WTC11 (cell line): ENCODE results near the gene SARDH. TPM values are rescaled to one million over a fixed set of nuclear protein-coding genes. Genes with fewer than 3 reads are reported as not detected.

ENCODE experiments used
- ATAC-seq: fragments of 200-7000 bp; cut with Tn5 transposase; 2 replicates; pipeline ENCODE4 v1.10.0; 2021; ENCODE audit warnings: mild to moderate bottlenecking, moderate library complexity
- CTCF ChIA-PET: fragments of 300-600 bp; sonication (Branson Sonifier 250); formaldehyde crosslinking; loops from one replicate; lab custom pipeline; 2021; ENCODE audit warnings: antibody characterized with exemption; lab: Charles Lee
- POLR2A ChIA-PET: fragments of 350-600 bp; sonication (Branson Sonifier 250); formaldehyde crosslinking; loops from one replicate; lab custom pipeline; 2021; ENCODE audit warnings: antibody characterized with exemption; lab: Charles Lee
- DNase-seq: peaks from one replicate; pipeline ENCODE4 v3.0.0; 2021; ENCODE audit warnings: low spot score
- H3K27ac Mint-ChIP-seq: 2 replicates; pipeline ENCODE4 v1.8.0; 2021; ENCODE audit warnings: mixed read lengths
- H3K27me3 Mint-ChIP-seq: 2 replicates; pipeline ENCODE4 v1.8.0; 2021; ENCODE audit warnings: low read depth, mild to moderate bottlenecking, moderate library complexity, mixed read lengths
- H3K36me3 Mint-ChIP-seq: 2 replicates; pipeline ENCODE4 v1.8.0; 2021; ENCODE audit warnings: mixed read lengths
- H3K4me1 Mint-ChIP-seq: 2 replicates; pipeline ENCODE4 v1.8.0; 2022; ENCODE audit warnings: mixed read lengths
- H3K4me3 Mint-ChIP-seq: 2 replicates; pipeline ENCODE4 v1.8.0; 2021; ENCODE audit warnings: mild to moderate bottlenecking, moderate library complexity, mixed read lengths
- H3K9me3 Mint-ChIP-seq: 2 replicates; pipeline ENCODE4 v1.8.0; 2021; ENCODE audit warnings: mixed read lengths
- CREB1 ChIP-seq: sonication (generic); formaldehyde crosslinking; IDR thresholded peaks from 2 replicates; pipeline ENCODE4 v1.8.0; 2023; ENCODE audit warnings: mild to moderate bottlenecking, missing genetic modification reagents
- CTCF ChIP-seq: fragments of 200-600 bp; IDR thresholded peaks from 2 replicates; pipeline ENCODE4 v1.8.0; 2022; ENCODE audit warnings: antibody characterized with exemption
- ESRRA ChIP-seq: sonication (generic); formaldehyde crosslinking; IDR thresholded peaks from 2 replicates; pipeline ENCODE4 v1.8.1; 2022; ENCODE audit warnings: mild to moderate bottlenecking, missing genetic modification reagents, borderline replicate concordance
- FOXJ3 ChIP-seq: sonication (generic); formaldehyde crosslinking; IDR thresholded peaks from 2 replicates; pipeline ENCODE4 v1.9.0; 2021; ENCODE audit warnings: missing genetic modification reagents, mild to moderate bottlenecking, borderline replicate concordance
- FOXK1 ChIP-seq: sonication (generic); formaldehyde crosslinking; IDR thresholded peaks from 2 replicates; pipeline ENCODE4 v1.8.0; 2022; ENCODE audit warnings: mild to moderate bottlenecking, moderate library complexity, missing genetic modification reagents
- FOXP4 ChIP-seq: sonication (generic); formaldehyde crosslinking; IDR thresholded peaks from 2 replicates; pipeline ENCODE4 v1.8.0; 2022; ENCODE audit warnings: mild to moderate bottlenecking, missing genetic modification reagents
- MXD4 ChIP-seq: fragments of 250-450 bp; sonication (Bioruptor Pico); IDR thresholded peaks from 2 replicates; pipeline ENCODE4 v1.8.0; 2021; ENCODE audit warnings: mild to moderate bottlenecking, moderate library complexity, borderline replicate concordance
- NFE2L1 ChIP-seq: sonication (generic); formaldehyde crosslinking; IDR thresholded peaks from 2 replicates; pipeline ENCODE4 v1.8.1; 2023; ENCODE audit warnings: missing genetic modification reagents
- NFYB ChIP-seq: sonication (generic); formaldehyde crosslinking; conservative IDR thresholded peaks from 2 replicates; pipeline ENCODE4 v1.8.0; 2022; ENCODE audit warnings: low read depth, missing genetic modification reagents
- OVOL2 ChIP-seq: fragments of 250-450 bp; sonication (Bioruptor Pico); IDR thresholded peaks from 2 replicates; pipeline ENCODE4 v1.9.0; 2021; ENCODE audit warnings: mild to moderate bottlenecking, borderline replicate concordance
- TCF7 ChIP-seq: sonication (generic); formaldehyde crosslinking; IDR thresholded peaks from 2 replicates; pipeline ENCODE4 v1.8.0; 2022; ENCODE audit warnings: mild to moderate bottlenecking, low read depth, missing genetic modification reagents, moderate library complexity
- TEAD1 ChIP-seq: sonication (generic); formaldehyde crosslinking; IDR thresholded peaks from 2 replicates; pipeline ENCODE4 v1.8.0; 2022; ENCODE audit warnings: mild to moderate bottlenecking, missing genetic modification reagents
- ZNF232 ChIP-seq: sonication (generic); formaldehyde crosslinking; IDR thresholded peaks from 2 replicates; pipeline ENCODE4 v1.8.0; 2022; ENCODE audit warnings: mild to moderate bottlenecking, missing genetic modification reagents
- total RNA-seq: library from RNA; stranded (reverse); gene quantifications from 3 replicates; pipeline ENCODE4 v1.2.3, GENCODE V29; 2021
- TF ChIP-seq, protein P1 (sequence below): sonication (generic); formaldehyde crosslinking; IDR thresholded peaks from 2 replicates; pipeline ENCODE4 v1.8.1; 2023; ENCODE audit warnings: mild to moderate bottlenecking, missing genetic modification reagents, moderate library complexity
- TF ChIP-seq, protein P2 (sequence below): sonication (generic); formaldehyde crosslinking; IDR thresholded peaks from 2 replicates; pipeline ENCODE4 v1.8.1; 2022; ENCODE audit warnings: low read depth, missing genetic modification reagents, borderline replicate concordance
- TF ChIP-seq, protein P3 (sequence below): fragments of 250-450 bp; sonication (Bioruptor Pico); IDR thresholded peaks from 2 replicates; pipeline ENCODE4 v1.8.0; 2021; ENCODE audit warnings: mild to moderate bottlenecking
- TF ChIP-seq, protein P4 (sequence below): sonication (generic); formaldehyde crosslinking; IDR thresholded peaks from 2 replicates; pipeline ENCODE4 v1.8.1; 2022; ENCODE audit warnings: mild to moderate bottlenecking, moderate library complexity, missing genetic modification reagents
- TF ChIP-seq, protein P5 (sequence below): fragments of 250-450 bp; sonication (Bioruptor Pico); IDR thresholded peaks from 2 replicates; pipeline ENCODE4 v1.9.0; 2021; ENCODE audit warnings: moderate library complexity, mild to moderate bottlenecking, inconsistent platforms, borderline replicate concordance

The SARDH gene
- total RNA-seq, 1 experiment from 2014 or later, result 8.5 TPM

DNA sequence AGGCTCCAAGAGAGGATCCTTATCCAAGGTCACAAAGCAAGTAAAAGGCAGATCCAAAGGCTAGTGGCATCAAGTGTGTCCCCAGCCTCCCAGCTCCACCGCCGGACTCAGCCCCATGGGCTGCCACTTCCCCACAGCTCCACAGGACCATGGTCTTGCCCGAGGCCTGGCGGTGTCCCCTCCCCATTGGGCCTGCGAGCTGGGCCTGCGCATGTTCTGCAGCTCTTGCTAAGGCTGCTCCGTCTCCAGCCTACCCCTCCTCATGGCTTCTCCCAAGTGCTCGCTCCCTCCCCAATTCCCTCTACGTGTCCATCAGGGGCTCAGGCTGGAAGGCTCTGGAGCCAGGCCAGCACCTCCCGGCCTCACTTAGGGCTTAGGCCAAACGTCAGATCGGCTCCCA, 72.6 kb downstream of the SARDH start:
- DNase-seq (no peak), ATAC-seq (no peak)
- CTCF ChIA-PET, result no interaction called here
- no peak for TF ChIP-seq ZNF232 (CRISPR knock-in tag)
- no peak for TF ChIP-seq ESRRA (CRISPR knock-in tag)
- TF ChIP-seq, protein P1, sequence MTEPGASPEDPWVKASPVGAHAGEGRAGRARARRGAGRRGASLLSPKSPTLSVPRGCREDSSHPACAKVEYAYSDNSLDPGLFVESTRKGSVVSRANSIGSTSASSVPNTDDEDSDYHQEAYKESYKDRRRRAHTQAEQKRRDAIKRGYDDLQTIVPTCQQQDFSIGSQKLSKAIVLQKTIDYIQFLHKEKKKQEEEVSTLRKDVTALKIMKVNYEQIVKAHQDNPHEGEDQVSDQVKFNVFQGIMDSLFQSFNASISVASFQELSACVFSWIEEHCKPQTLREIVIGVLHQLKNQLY (CRISPR knock-in tag), result no peak
- TF ChIP-seq, protein P2, sequence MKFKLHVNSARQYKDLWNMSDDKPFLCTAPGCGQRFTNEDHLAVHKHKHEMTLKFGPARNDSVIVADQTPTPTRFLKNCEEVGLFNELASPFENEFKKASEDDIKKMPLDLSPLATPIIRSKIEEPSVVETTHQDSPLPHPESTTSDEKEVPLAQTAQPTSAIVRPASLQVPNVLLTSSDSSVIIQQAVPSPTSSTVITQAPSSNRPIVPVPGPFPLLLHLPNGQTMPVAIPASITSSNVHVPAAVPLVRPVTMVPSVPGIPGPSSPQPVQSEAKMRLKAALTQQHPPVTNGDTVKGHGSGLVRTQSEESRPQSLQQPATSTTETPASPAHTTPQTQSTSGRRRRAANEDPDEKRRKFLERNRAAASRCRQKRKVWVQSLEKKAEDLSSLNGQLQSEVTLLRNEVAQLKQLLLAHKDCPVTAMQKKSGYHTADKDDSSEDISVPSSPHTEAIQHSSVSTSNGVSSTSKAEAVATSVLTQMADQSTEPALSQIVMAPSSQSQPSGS, result no peak
- no peak for TF ChIP-seq TEAD1
- no peak for TF ChIP-seq FOXJ3 (CRISPR knock-in tag)
- no peaks in the 10 kb centered on the region for H3K27me3 Mint-ChIP-seq
- POLR2A ChIA-PET, result no interaction called here
- no peak overlapping the region for H3K27ac Mint-ChIP-seq
- H3K4me1 Mint-ChIP-seq, result peaks cover 4% of the 10 kb centered on the region; the same call in 1 of the 2 replicates
- no peak overlapping the region for H3K4me3 Mint-ChIP-seq
- no peaks in the 10 kb centered on the region for H3K9me3 Mint-ChIP-seq
- H3K36me3 Mint-ChIP-seq, result peaks cover 8% of the 10 kb centered on the region

DNA sequence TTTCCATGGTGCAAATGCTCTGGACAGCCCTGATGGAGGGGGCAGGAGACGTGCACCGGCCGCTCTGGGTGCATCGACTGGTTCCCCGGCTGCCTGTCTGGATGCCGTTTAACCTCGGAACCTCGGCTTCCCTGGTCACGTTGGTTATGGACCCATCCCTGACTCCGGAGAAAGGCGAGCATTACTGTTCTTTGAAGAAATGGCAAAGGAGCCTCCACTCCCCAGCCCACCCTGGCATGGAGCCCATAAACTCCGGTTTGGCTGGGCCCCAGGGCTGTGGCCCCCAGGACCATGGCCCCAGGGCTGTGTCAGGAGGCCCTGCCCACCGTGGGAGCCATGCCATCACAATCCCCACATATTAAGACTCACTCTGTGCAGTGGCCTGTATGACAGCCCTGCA, 73.1 kb downstream of the SARDH start:
- no peak overlapping the region for H3K4me3 Mint-ChIP-seq
- no peaks in the 10 kb centered on the region for H3K9me3 Mint-ChIP-seq
- ChIA-PET CTCF (interaction anchor here (0.6 to 2.4 kb wide), 10 partner anchors 21 to 156 kb away, joined by 3 to 7 read pairs (median 4); partner anchors contain the start of gene ADAMTSL2), POLR2A (no interaction called here)
- H3K27me3 Mint-ChIP-seq, result no peaks in the 10 kb centered on the region; the same call in 1 of the 2 replicates
- no peak overlapping the region for H3K27ac Mint-ChIP-seq
- DNase-seq, result no peak
- H3K36me3 Mint-ChIP-seq, result peaks cover 8% of the 10 kb centered on the region
- TF ChIP-seq, protein P3, sequence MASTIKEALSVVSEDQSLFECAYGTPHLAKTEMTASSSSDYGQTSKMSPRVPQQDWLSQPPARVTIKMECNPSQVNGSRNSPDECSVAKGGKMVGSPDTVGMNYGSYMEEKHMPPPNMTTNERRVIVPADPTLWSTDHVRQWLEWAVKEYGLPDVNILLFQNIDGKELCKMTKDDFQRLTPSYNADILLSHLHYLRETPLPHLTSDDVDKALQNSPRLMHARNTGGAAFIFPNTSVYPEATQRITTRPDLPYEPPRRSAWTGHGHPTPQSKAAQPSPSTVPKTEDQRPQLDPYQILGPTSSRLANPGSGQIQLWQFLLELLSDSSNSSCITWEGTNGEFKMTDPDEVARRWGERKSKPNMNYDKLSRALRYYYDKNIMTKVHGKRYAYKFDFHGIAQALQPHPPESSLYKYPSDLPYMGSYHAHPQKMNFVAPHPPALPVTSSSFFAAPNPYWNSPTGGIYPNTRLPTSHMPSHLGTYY (CRISPR knock-in tag), result no peak
- TF ChIP-seq FOXP4 (no peak), FOXJ3 (CRISPR knock-in tag) (no peak), NFE2L1 (CRISPR knock-in tag) (no peak), NFYB (CRISPR knock-in tag) (no peak), MXD4 (CRISPR knock-in tag) (no peak), CTCF (no peak), OVOL2 (CRISPR knock-in tag) (no peak), CREB1 (no peak), FOXK1 (CRISPR knock-in tag) (no peak), TCF7 (no peak)
- TF ChIP-seq, protein P4, sequence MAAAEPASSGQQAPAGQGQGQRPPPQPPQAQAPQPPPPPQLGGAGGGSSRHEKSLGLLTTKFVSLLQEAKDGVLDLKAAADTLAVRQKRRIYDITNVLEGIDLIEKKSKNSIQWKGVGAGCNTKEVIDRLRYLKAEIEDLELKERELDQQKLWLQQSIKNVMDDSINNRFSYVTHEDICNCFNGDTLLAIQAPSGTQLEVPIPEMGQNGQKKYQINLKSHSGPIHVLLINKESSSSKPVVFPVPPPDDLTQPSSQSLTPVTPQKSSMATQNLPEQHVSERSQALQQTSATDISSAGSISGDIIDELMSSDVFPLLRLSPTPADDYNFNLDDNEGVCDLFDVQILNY, result no peak
- TF ChIP-seq, protein P5, sequence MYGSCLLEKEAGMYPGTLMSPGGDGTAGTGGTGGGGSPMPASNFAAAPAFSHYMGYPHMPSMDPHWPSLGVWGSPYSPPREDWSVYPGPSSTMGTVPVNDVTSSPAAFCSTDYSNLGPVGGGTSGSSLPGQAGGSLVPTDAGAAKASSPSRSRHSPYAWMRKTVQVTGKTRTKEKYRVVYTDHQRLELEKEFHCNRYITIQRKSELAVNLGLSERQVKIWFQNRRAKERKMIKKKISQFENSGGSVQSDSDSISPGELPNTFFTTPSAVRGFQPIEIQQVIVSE (CRISPR knock-in tag), result no peak
- no peak for ATAC-seq
- peaks cover 4% of the 10 kb centered on the region; the same call in 1 of the 2 replicates for H3K4me1 Mint-ChIP-seq
